NCI-H2107 (cell line): ENCODE measurements around the gene RNF220.
"Not testable (repeated sequence)": the region's sequence is repeated elsewhere in the genome, so short reads cannot be mapped to it uniquely, and the experiment has no call there.

Source experiments
- DNase-seq: peaks from one replicate; lab custom pipeline; 2025; lab: John Stamatoyannopoulos, UW

RNF220 gene

GRCh38 chr1:44549510-44549909, 144.5 kb downstream of the RNF220 start:
- DNase-seq, result no peak

- no peak for DNase-seq
Measured at GRCh38 chr1:44553127-44553758, 148.2 kb downstream of the RNF220 start.

GRCh38 chr1:44553771-44554170, 148.7 kb downstream of the RNF220 start:
- DNase-seq, result no peak

- no peak for DNase-seq
Measured at GRCh38 chr1:44554706-44555105, 149.7 kb downstream of the RNF220 start.

GRCh38 chr1:44557778-44558177, 152.7 kb downstream of the RNF220 start:
- no peak for DNase-seq

GRCh38 chr1:44558883-44559282, 153.8 kb downstream of the RNF220 start:
- DNase-seq, result no peak

GRCh38 chr1:44559330-44559729, 154.3 kb downstream of the RNF220 start:
- no peak for DNase-seq

GRCh38 chr1:44559913-44560312, 154.9 kb downstream of the RNF220 start:
- DNase-seq, result no peak

- DNase-seq, result not testable (repeated sequence)
Measured at GRCh38 chr1:44560696-44561095, 155.6 kb downstream of the RNF220 start.

GRCh38 chr1:44565259-44565750, 160.2 kb downstream of the RNF220 start:
- no peak for DNase-seq

GRCh38 chr1:44565833-44566232, 160.8 kb downstream of the RNF220 start:
- no peak for DNase-seq

- no peak for DNase-seq
Measured at GRCh38 chr1:44566281-44567046, 161.4 kb downstream of the RNF220 start.

- DNase-seq, result no peak
Measured at GRCh38 chr1:44568128-44568900, 163.3 kb downstream of the RNF220 start.

- no peak for DNase-seq
Measured at GRCh38 chr1:44569491-44569890, 164.4 kb downstream of the RNF220 start.

- DNase-seq, result no peak
Measured at GRCh38 chr1:44571712-44572571, 166.9 kb downstream of the RNF220 start.

GRCh38 chr1:44572572-44572879, 167.5 kb downstream of the RNF220 start:
- DNase-seq, result no peak

GRCh38 chr1:44575396-44575795, 170.3 kb downstream of the RNF220 start:
- no peak for DNase-seq

GRCh38 chr1:44576456-44577150, 171.5 kb downstream of the RNF220 start:
- DNase-seq, result no peak

- DNase-seq, result no peak
Measured at GRCh38 chr1:44581205-44581604, 176.2 kb downstream of the RNF220 start.

GRCh38 chr1:44584167-44584566, 179.1 kb downstream of the RNF220 start:
- no peak for DNase-seq

GRCh38 chr1:44585315-44585920, 180.4 kb downstream of the RNF220 start:
- no peak for DNase-seq
